ENCODE results near the gene SRGAP1.

DNA sequence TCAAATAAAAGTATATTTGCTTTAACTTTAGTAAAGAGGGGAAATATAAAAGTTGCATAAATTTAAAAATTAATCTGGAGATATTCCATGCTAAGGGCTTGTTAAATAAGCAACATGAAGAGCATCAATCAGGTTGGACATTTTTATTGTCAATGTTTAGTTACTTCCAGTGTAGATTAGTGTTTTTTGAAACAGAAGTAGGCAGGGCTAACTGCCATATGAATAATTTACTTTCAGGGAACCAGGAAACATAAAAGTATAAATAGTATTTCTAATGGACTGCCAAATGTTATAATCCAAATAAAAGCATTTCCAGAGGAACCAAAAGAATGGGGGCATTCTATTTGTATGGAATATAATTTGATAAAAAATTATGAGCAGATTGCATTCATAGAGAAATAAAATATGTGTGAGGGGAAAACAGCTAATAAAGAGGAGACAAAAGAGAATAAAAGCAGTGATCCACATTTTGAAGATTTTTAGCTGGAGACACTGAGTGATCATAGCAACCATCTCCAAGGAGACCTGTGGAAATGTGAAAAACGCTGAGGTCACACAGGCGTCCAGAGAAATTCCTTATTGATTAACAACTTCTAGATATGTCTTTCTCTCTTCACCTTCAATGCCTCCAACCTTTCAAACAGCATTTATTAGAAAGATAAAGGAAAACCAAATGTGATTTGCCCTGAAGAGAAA lies 70.8 kb downstream of the SRGAP1 start:
- TF ChIP-seq POLR2A (IDR thresholded peaks at IDR 0.05; ENCODE audit: low read depth) (no peak), POLR2AphosphoS5 (IDR thresholded peaks at IDR 0.05) (no peak), EP300 (IDR thresholded peaks at IDR 0.05) (no peak)
- TF ChIP-seq, protein P1, sequence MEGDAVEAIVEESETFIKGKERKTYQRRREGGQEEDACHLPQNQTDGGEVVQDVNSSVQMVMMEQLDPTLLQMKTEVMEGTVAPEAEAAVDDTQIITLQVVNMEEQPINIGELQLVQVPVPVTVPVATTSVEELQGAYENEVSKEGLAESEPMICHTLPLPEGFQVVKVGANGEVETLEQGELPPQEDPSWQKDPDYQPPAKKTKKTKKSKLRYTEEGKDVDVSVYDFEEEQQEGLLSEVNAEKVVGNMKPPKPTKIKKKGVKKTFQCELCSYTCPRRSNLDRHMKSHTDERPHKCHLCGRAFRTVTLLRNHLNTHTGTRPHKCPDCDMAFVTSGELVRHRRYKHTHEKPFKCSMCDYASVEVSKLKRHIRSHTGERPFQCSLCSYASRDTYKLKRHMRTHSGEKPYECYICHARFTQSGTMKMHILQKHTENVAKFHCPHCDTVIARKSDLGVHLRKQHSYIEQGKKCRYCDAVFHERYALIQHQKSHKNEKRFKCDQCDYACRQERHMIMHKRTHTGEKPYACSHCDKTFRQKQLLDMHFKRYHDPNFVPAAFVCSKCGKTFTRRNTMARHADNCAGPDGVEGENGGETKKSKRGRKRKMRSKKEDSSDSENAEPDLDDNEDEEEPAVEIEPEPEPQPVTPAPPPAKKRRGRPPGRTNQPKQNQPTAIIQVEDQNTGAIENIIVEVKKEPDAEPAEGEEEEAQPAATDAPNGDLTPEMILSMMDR (IDR thresholded peaks at IDR 0.05), result no peak
